SK-N-SH (cell line): Measurements from ENCODE around the gene IL13.

Experiments
- FOXM1 ChIP-seq: IDR thresholded peaks from 2 replicates; pipeline ENCODE4 v1.4.0; 2012; ENCODE audit warnings: low read depth, mild to moderate bottlenecking
- POLR2AphosphoS5 ChIP-seq: IDR thresholded peaks from 2 replicates; pipeline ENCODE4 v1.6.1; 2012; ENCODE audit warnings: low read depth, low read length
- RCOR1 ChIP-seq: fragments of 150-350 bp; IDR thresholded peaks from 2 replicates; pipeline ENCODE4 v1.6.1; 2017; ENCODE audit warnings: antibody characterized with exemption, low read length
- SIN3A ChIP-seq: IDR thresholded peaks from 2 replicates; pipeline ENCODE4 v1.6.1; 2012; ENCODE audit warnings: low read depth, mild to moderate bottlenecking, low read length, moderate library complexity, borderline replicate concordance
- USF1 ChIP-seq: IDR thresholded peaks from 2 replicates; pipeline ENCODE4 v1.4.0; 2012; ENCODE audit warnings: low read depth, borderline replicate concordance
- USF2 ChIP-seq: fragments of 150-350 bp; IDR thresholded peaks from 2 replicates; pipeline ENCODE4 v1.6.1; 2017; ENCODE audit warnings: antibody characterized with exemption, low read length, low read depth, borderline replicate concordance
- YY1 ChIP-seq: IDR thresholded peaks from 2 replicates; pipeline ENCODE4 v1.4.0; 2012; ENCODE audit warnings: low read depth, mild to moderate bottlenecking
- ZBTB33 ChIP-seq: IDR thresholded peaks from 2 replicates; pipeline ENCODE4 v1.4.0; 2012; ENCODE audit warnings: low read depth, borderline replicate concordance

- TF ChIP-seq SIN3A (no peak), FOXM1 (no peak), POLR2AphosphoS5 (no peak), USF2 (no peak), YY1 (no peak), ZBTB33 (no peak), RCOR1 (no peak), USF1 (no peak)
Observed at GRCh38 chr5:132679166-132679565, 21.2 kb downstream of the IL13 start.
